T-helper 1 cell treated with Interleukin-12 subunit alpha and Interleukin-12 subunit beta and Interleukin-4 antibody, amounts not matched to agents 30 ng/mL and 1 ng/mL, for 36 hours (primary cell): ENCODE data around the gene MID1. TPM values are rescaled to one million over a fixed set of nuclear protein-coding genes. Genes with fewer than 3 reads are reported as not detected.

Experiments
- intact Hi-C: fragments of 100-400 bp; cut with micrococcal nuclease; formaldehyde crosslinking; loops from one replicate; pipeline ENCODE4 v1.15.1; 2024
- total RNA-seq: library from RNA; stranded (reverse); gene quantifications from 2 replicates; pipeline ENCODE4 v1.2.3, GENCODE V29; 2022

MID1 gene
- total RNA-seq, 1 donor from 2014 or later = 0.22 TPM

DNA sequence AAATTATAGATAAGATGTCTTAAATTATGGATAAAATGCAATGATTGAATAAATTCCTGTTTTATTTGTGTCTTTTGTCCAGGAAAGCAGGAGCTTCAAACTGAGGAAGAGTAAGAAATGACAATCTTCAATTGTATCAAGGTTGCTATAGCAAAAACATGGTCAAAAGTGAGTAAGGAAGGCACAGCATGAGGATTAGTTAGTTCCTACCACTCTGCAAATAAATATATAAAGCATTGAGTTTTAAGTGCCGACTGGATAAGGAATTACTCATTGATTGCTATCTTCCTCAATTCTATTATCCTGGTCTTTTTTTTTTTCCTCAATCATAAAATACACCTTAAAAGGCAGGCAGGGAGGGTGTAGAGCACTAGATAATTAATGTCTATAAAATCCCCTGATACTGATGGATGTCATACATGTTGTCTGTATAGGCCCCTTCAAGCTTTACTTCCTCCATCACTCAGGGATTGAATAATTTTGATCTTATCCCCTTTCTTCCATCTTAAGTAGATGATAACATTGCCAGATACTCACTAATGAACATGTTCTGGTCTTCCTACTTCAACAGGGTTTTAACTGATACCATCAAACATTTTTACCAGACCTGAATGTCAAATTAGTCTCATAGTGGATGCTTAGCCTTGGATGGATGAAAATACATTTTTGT lies 86.6 kb downstream of the MID1 start:
- intact Hi-C loops = no loop called here

DNA sequence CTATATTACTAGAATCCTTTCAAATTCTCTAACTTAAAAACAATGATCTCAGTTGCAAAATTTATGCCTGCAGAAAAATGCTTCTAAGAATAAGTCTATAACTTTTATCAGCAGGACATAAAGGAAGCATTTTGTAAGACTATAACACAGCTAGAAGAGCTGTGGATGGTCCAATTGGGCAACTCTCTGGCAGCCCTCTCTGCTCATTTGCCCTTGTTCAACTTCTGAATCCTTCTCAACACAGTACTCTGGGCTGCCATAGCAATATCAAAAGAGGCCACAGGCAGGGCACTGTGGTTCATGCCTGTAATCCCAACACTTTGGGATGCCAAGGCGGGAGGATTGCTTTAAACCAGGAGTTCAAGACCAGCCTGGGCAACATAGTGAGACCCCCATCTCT lies 88.5 kb downstream of the MID1 start:
- intact Hi-C loops = no loop called here

DNA sequence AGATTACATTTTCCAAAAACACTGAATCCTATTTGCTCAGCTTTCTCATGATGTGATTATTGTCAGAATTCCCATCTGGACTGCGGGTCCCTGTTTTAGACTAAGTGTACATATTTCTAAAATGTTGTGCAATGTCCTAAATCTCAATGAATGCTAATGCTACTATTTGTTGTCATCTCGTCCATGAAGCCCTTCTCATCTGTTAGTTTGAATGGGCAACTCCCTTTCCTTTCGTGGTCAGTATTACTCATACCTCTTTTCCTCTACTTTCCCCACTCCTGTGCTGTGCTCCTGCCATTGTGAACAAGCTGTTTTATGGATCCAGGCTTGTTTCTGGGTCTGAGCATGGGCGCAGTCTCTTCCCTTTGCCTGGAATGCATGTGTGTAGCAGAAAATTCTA lies 91.0 kb downstream of the MID1 start:
- intact Hi-C loops = no loop called here

DNA sequence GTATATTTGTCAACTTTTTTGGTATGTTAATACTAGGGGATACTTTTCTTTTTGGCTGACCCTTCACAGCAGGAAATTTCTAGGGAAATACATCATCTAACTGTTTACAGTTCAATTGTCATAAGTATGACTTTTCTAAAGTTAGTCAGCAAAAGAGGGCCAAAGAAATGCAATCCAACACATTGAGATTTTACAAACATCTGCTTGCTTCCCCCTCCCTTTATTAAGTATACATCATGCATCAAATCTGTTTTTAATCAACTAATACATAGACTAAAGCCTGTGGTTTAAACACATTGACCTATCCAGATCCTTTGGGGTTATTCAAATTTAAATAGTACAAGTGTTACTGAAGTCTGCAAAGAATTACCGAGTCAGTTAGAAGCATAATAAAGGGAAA lies 93.9 kb downstream of the MID1 start:
- intact Hi-C loops = no loop called here

DNA sequence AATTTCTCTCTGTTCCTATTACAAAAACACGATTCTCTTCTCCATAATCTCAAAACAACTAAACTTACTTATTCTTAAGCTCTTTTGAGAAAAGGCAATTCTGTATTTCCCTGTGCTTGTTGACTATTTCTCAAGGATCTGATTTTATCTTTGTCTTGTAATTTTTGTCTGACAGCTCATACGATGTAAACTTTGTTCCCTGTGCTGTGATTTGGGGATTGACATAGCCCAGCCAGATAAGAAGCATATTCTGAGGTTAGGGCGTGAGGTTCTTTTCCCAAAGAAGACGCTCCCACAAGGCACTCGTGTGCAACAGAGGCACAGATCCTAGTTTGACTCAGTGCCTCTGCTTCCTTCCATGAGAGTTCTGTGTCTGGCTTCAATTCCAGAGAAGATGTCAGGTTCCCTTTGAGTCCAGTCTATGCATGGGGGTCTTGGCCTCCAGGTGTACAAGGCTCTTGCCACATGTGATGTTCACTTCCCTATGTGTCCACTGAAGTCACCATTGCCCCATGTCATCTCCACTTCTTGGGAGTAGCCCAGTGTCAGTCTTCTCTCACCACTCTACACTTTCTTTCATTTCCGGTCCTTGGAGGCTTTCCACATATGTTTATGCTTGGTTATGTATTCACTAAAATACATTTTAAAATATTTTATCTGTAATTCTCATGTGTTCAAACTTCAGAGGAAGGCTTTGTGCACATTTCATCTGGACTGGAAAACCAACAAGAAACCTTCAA lies 94.8 kb downstream of the MID1 start:
- intact Hi-C loops = no loop called here

DNA sequence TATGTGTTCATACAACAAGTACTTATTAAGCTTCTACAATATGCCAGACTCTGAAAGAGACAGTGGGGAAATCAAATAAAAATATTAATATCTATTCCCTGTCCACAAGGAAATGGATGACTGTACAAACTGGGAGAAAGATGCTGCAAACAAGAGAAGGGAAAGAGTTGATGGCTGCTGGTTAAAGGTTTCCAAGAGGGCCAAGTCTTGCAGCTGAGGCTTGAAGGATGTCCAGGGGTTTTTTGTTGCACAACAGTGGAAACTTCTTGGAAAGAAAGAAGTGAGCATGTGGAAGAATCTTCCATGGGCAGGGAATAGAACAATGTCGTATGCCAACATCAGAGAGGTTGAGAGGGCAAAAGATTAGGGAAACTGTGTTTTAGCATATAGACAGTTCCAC lies 95.8 kb downstream of the MID1 start:
- intact Hi-C loops = no loop called here

DNA sequence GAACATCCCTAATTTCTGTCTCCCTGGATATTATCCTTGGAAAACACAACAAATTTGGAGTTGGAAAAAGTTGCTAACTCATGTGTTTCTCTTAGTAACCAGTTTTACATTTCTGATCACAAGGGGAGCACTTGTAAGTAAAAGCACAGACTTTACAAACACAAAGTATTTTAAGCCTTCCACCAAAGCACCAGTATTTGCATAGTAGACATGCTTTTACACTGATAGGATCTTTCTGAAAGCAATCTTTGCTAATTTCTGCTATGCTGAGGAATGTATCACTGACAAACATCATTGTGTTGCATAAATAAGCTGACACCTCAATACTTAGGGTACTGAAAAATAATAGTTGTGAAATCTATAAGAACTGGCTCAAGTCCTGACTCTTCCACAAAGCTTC lies 100.6 kb downstream of the MID1 start:
- intact Hi-C loops = no loop called here

DNA sequence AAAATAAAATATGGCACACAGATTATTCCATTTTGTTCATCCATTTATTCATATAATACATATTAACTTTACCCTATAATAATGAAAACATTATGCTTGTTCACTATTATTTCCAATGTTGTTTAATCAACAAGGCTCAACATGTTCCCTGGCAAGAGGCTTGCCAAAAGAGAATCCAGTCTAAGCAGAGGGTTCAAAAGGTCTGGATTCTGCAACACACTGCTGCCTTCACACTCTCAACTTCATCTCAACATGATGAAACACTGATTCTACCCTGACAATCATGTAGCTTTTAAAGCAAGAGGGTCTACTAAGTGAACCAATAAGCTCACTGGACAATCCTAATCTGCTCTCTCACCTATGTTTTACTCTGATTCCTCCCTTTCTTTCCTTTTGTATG lies 101.1 kb downstream of the MID1 start:
- intact Hi-C loops = no loop called here

DNA sequence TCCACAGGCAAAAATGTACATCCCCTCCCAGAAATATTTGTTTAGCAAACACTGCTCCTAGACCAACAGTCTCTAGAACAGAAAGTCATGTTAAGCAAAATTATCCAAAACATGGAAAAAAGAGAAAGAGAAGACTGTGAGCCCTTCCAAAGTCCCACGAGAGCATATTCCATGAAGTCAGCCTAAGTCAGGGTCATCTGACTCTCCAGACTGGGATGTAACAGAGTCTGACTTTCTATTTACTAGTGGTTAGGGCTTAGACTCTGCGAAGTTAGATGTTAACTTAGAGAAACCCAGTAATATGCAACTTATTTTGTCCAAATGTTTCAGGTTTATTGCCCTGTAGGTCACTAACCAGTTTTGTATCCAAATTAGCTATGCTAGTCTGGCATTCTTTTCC lies 102.3 kb downstream of the MID1 start:
- intact Hi-C loops = no loop called here

DNA sequence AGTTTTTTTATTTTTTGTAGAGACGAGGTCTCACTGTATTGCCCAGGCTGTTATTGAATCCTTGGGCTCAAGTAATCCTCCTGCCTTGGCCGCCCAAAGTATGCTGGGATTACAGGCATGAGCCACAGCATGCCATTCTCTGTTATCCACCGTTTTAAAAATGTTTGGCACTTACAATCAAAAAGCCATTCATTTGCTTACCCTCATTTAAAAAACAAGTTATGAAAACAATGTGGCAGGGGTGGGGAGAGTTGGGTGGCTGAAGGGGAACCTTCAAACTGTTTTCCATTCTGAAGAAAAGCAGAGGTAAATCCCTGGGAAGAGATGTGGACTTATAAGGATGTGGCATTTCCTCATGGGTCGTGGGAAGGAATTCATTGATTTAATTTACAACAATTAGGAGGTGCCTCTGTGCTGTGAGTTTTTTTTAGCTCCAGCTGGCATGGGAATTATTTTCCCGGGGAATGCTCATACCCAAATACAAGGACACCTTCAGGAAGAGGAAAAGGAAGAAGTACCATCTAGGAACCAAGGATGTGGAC lies 103.5 kb downstream of the MID1 start:
- intact Hi-C loops = no loop called here

DNA sequence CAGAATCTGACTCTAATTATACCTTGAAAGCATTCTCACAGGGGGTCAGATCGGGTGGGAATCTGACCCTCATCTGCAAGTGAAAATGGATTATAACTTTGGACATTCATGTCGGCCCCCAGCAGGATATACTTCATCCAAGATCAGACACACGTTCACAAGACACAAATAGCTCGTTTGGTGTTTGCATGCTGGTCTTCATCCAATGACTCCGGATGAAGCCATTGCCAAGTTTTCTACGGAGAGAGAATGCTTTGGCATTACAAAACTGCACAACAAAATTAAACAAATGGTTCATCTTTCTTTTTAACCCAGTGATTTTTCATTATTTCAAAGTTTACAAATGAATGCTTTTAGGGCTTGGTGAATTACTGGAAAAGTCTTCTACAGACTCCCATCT lies 105.5 kb downstream of the MID1 start:
- intact Hi-C loops = no loop called here

DNA sequence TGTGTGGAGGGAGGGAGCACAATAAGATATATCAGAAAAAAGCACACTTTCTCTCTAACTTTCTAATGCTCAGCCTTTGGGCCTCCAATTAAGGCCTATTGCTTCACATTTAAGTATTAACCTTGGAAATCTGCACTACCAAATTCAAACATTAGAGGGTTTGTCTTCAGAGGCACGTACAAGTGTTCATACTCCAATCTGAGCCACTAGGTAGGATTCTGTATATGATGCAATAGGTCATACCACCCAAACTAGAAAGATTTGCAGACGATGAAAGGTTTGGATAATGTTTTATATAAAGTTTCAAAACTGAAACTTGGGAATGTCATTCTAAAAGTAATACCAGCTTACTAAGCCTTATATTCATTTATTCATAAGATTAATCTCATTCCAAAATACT lies 106.4 kb downstream of the MID1 start:
- intact Hi-C loops = no loop called here

DNA sequence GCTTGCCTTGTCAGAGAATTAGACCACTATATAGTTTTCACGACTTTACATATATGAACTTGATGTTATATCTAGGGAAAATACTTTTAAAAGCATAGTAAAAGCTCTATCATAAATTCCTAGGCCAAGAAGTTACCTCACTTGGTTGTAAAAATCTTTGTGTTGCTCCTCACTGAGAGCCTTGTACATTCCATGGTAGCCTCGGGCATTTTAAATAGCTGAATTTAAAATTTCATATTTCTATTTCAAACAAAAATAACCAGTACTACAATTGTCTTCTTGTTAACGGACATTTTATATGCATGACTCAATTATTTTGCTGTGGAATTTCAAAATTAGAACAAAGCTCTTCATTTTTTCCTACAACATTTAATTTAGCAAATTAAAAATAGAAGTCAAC lies 107.6 kb downstream of the MID1 start:
- intact Hi-C loops = no loop called here

DNA sequence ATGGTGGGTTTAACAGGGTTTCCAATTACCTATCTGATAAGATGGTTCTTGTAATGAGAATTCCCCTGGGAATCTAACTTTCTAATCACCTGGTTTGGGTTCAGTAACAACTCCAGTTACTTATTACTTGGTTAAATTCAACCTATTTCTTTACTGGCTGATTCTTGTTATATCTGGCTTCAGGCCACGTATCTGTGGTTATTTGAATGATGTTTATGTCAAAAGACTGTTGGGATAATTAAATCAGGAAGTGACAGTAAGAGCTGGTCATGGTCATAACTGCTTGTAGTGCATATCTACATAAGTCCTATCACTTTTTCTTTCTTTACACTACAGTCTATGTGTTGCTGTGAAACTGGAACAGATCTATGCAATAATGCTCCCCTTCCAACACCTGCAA lies 108.1 kb downstream of the MID1 start:
- intact Hi-C loops = no loop called here

DNA sequence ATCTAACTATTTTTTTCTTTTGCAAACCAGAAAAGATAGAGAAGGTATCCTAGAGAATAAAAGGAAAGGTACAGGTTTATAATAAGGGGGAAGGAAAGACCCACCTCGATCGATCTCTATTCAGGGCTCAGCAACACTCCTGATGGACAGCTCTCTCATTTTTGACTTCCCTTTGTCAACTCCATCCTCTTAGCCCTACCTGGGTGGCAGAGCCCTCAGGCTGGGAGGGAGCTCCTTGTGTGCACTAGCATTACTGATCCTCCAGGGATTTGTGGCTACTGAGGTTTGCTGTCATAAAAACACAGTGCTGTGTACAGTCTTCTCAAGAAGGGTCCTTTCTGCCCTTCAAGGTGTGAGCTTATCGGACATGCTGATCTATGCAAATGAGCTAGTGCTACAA lies 111.0 kb downstream of the MID1 start:
- intact Hi-C loops = no loop called here

DNA sequence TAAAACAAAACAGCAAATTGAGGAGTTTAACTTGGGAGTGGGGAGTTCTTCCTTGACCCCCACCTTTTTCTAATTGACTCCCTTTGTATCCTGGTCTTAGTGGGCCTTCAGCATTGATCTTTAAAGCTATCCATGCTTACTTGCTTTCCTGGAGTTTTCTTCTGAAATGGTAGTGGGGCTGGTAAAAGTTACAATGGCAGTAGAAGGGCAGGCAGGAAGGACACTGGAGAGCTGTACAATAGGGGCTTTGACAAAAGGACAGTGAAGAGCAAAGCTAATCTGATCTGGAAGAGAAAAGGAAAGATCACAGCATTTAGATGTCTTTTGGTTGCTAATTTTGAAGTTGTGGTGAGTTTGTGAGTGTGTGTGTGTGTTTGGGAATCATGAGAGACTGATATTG lies 111.5 kb downstream of the MID1 start:
- intact Hi-C loops = no loop called here

DNA sequence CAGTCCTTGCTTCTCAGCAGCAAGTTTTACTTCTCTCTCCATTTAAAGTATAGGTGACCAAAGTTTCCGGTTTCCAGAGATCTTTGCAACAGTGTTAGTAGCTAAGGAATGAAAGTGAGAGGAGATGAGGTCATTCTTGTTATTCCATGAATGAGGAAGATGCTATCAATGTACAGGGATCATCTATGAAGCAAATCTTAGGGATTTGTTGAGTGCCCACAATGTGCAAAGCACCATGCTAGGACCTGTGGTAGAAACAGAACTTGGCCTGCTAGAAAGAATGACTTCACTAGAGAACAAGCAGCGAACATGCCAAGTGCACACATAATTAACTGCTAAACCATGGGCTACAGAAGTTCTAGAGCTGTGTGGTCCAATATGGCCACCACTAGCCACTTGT lies 112.5 kb downstream of the MID1 start:
- intact Hi-C loops = no loop called here

DNA sequence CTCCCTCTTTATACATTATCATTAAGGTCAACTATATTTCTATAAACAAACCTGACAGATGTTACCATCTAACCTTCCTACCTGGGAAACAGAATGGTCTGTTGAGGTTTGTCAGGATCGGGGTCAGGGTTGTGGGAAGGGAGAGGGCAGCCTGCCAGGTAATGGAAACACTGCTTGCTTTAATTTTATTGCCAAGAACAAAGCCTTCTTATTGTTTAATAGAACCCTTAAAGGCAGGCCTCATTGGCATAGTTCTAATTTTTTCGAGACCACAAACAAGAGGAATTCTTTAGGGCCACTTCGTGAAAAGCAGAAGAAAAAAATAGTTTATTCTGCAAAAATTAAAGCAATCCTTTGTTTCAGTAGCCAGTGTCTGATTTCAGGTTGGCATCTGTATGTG lies 113.2 kb downstream of the MID1 start:
- intact Hi-C loops = no loop called here

DNA sequence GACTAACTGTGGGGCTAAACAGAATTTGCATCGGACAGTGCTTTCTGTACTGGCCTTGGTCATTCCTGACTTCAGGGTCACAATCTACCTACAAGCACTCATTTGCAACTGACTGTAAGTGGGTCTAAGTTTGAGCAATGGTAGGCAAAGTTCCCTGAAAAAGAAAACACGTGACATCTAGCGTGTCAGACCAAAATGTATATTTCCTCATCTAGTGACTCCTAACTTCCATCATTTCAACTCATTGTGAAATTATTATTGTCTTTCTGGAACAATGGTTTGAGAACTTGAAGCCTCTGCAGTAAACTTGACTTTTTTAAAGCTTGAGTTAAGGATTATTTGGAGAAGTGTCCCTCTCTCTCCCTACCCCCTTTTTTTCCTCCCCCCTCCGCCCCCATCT lies 113.6 kb downstream of the MID1 start:
- intact Hi-C loops = no loop called here

DNA sequence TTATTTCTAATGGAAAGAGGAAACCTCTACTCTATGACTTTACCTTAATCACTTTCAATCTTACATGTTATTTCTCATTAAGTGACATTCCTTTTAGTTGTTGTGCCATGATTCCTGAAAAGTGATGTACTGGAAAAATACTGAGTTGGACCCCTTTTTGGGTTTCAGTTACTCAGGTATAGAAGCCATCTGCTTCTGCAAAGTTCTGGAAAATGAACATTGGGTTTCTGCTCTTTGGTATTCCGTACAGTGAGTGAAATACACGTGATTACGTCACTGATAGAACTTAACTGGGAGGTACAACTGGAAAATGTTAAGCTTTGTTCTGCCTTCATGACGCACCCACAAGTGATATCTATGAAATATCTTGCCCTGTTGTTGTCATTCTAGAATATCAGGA lies 114.7 kb downstream of the MID1 start:
- intact Hi-C loops = no loop called here

DNA sequence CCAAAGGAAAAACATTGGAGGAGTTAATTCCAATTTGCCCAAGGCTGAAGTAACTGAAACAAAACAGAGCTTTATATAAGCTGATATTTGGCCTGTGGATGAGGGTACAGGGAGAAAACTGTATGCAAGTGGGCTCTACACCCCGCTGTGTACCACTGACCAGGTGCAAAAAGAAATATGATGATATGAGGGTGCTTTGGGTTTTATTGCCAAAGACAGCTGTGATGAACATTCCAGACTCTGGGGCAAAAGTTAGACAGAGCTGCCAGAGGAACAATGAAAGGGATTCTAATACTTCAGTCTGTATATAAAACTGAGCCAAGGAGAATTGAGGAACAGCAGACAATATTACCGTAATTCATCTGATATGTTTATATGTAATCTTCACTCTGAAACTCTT lies 117.4 kb downstream of the MID1 start:
- intact Hi-C loops = no loop called here

DNA sequence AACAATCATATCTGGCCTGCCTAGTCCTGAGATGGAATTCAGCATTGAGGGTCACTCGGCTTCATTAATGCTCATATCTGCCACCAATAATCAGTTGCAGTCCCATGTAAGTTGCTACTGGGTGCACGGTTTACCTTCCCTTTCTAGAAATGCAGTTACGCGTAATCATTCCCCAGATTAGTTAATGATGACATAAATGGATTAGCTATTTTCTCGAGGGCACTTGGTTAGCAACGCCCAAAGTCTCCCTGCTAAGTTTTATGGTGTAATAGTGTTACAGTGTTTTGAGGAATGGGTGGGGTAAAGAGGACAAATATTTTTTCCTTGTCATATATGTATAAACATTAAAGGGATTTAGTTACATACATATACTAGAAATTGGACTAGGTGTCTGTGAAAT lies 118.8 kb downstream of the MID1 start:
- intact Hi-C loops = no loop called here

DNA sequence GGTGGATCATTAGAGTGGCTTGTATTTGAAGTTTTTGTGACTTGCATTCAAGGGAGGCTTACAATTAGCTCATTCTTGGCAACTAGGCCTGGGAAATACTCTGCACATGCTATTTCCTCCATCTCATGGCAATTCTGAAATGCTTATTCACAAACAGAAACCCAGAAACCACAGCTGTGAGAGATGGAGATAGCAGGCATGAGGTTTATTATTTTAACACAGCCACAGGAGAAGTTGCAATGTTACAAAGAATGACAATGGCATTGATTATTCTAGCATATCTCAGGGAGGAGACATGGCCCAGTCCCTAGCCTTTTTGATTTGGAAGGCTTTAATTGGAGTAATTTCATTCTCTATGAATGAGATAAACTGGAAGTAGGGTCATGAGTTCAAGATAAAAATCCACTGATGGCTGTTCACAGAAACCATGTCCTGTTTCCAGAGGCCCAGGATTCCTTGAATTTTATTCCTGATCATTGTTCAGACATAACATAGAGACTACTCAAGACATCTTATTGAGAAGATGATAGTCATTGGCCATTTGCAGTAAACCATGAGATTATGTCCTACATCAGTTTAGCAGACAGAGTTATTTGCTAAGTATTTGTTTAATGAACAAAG lies 123.9 kb downstream of the MID1 start:
- intact Hi-C loops = no loop called here
